Stomach smooth muscle (tissue), 2 donors: ENCODE results near the gene NEU1.
"Not testable (repeated sequence)": the region's sequence is repeated elsewhere in the genome, so short reads cannot be mapped to it uniquely, and the experiment has no call there.

Source experiments
- H3K27ac ChIP-seq: one replicate; pipeline ENCODE4 v1.7.0; 2013; ENCODE audit warnings: mild to moderate bottlenecking, low read length, inconsistent platforms
- H3K27me3 ChIP-seq, 2 donors: one replicate each; pipeline ENCODE4 v1.7.0; 2013; ENCODE audit warnings: low read length in 2 of 2; ENCODE audit not compliant: insufficient read depth in 2 of 2, control insufficient read depth in 1 of 2
- H3K36me3 ChIP-seq, 2 donors: one replicate each; pipeline ENCODE4 v1.7.0; 2013; ENCODE audit warnings: low read length in 2 of 2; ENCODE audit not compliant: control insufficient read depth in 2 of 2, insufficient read depth in 2 of 2
- H3K4me1 ChIP-seq: one replicate; pipeline ENCODE4 v1.7.0; 2013; ENCODE audit warnings: low read length; ENCODE audit not compliant: control insufficient read depth, insufficient read depth
- H3K4me3 ChIP-seq, 2 donors: one replicate each; pipeline ENCODE4 v1.7.0; 2013; ENCODE audit warnings: low read length in 2 of 2
- H3K9ac ChIP-seq, 2 donors: one replicate each; pipeline ENCODE4 v1.7.0; 2013; ENCODE audit warnings: low read length in 2 of 2, mild to moderate bottlenecking in 1 of 2
- H3K9me3 ChIP-seq, 2 donors: one replicate each; pipeline ENCODE4 v1.7.0; 2013; ENCODE audit warnings: low read length in 2 of 2; ENCODE audit not compliant: control insufficient read depth in 2 of 2
- donor health status: healthy.
- donor health status: Pancreatic carcinoma.

The NEU1 gene

DNA sequence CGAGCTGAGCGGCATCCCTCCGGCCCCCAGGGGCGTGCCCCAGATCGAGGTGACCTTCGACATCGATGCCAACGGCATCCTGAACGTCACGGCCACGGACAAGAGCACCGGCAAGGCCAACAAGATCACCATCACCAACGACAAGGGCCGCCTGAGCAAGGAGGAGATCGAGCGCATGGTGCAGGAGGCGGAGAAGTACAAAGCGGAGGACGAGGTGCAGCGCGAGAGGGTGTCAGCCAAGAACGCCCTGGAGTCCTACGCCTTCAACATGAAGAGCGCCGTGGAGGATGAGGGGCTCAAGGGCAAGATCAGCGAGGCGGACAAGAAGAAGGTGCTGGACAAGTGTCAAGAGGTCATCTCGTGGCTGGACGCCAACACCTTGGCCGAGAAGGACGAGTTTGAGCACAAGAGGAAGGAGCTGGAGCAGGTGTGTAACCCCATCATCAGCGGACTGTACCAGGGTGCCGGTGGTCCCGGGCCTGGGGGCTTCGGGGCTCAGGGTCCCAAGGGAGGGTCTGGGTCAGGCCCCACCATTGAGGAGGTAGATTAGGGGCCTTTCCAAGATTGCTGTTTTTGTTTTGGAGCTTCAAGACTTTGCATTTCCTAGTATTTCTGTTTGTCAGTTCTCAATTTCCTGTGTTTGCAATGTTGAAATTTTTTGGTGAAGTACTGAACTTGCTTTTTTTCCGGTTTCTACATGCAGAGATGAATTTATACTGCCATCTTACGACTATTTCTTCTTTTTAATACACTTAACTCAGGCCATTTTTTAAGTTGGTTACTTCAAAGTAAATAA is 45.3 kb downstream of the NEU1 start:
- H3K9ac ChIP-seq, H3K36me3 ChIP-seq, H3K27me3 ChIP-seq, H3K9me3 ChIP-seq: not testable (repeated sequence)
- H3K4me3 ChIP-seq: peak overlapping the region; percentile 71 to 80
- peaks cover 17% of the 10 kb centered on the region for H3K4me1 ChIP-seq
- H3K27ac ChIP-seq: peak overlapping the region; percentile 58

DNA sequence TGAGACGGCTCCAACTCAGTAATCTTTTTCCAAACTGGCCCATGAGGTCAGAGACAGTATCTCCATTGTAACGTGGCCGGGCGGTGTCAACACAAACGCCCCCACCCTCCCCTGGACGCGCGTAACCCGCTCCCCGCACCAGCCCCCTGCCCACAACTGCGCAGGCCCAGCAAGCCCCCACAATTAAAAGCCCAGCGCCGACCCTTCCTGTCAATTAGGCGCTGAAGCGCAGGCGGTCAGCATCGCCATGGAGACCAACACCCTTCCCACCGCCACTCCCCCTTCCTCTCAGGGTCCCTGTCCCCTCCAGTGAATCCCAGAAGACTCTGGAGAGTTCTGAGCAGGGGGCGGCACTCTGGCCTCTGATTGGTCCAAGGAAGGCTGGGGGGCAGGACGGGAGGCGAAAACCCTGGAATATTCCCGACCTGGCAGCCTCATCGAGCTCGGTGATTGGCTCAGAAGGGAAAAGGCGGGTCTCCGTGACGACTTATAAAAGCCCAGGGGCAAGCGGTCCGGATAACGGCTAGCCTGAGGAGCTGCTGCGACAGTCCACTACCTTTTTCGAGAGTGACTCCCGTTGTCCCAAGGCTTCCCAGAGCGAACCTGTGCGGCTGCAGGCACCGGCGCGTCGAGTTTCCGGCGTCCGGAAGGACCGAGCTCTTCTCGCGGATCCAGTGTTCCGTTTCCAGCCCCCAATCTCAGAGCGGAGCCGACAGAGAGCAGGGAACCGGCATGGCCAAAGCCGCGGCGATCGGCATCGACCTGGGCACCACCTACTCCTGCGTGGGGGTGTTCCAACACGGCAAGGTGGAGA is 47.4 kb downstream of the NEU1 start, which contains the start of the genes HSPA1A and HSPA1L:
Gene HSPA1A, plus strand, starts transcription at position 519 of the 814 bp plus-strand sequence. Its CDS starts 214 bp downstream, at position 733.
Gene HSPA1L, minus strand, starts transcription at position 259 of the 814 bp plus-strand sequence. CDS start 3,311 bp downstream, outside the sequence.
- peaks cover 0 to 4% of the 10 kb centered on the region in 2 donors for H3K9me3 ChIP-seq
- peak within 1 kb of the TSS; percentile 98 for H3K27ac ChIP-seq
- peak within 1 kb of the TSS; percentile 77 to 86 for H3K4me3 ChIP-seq
- H3K9ac ChIP-seq: peak within 1 kb of the TSS; percentile 82 to 87
- H3K4me1 ChIP-seq: peaks cover 7% of the 10 kb centered on the region
- H3K36me3 ChIP-seq: no peaks in the 10 kb centered on the region
- H3K27me3 ChIP-seq: no peaks in the 10 kb centered on the region

DNA sequence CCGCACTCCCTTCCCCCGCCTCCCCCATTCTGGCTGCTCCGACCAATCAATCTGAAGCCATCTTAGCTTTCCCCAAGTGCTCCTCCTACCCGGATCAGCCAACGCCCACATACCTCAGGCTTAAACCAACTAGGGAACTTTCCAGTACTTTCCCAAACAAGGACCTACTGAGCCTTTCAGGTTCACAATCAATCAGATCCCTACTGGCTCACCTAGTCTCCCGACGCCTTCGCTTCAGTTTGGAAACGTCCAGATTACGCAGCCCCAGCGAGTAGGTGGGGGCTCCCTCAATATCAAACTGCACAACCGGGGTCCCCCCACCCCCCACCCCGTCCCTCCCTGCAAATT is 48.0 kb downstream of the NEU1 start:
- peak overlapping the region; percentile 56 to 86 for H3K4me3 ChIP-seq
- no peaks in the 10 kb centered on the region for H3K27me3 ChIP-seq
- H3K4me1 ChIP-seq: peaks cover 7% of the 10 kb centered on the region
- peak overlapping the region; percentile 36 to 70 for H3K9ac ChIP-seq
- peaks cover 0 to 4% of the 10 kb centered on the region in 2 donors for H3K9me3 ChIP-seq
- no peaks in the 10 kb centered on the region for H3K36me3 ChIP-seq
- H3K27ac ChIP-seq: peak overlapping the region; percentile 98

DNA sequence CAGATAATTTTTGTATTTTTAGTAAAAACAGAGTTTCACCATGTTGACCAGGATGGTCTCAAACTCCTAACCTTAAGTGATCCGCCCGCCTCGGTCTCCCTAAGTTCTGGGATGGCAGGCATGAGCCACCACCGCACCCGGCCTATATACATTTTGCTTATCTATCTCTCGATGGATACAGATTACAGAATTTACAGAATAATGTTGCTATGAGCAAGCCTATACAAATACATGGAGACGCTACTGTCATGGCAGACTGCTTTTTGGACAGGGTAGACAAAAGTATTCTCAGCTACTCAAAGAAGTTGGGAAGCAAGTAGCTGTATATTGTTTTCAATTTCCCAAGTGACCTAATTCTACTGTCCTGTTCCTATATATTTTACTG is 49.2 kb downstream of the NEU1 start:
- Histone ChIP-seq H3K36me3 (no peaks in the 10 kb centered on the region), H3K27ac (peak overlapping the region; percentile 84), H3K4me3 (peak overlapping the region in 1 of 2 donors; percentile 44), H3K9me3 (peaks cover 0 to 4% of the 10 kb centered on the region in 2 donors), H3K4me1 (peaks cover 7% of the 10 kb centered on the region), H3K9ac (peak overlapping the region; percentile 69), H3K27me3 (no peaks in the 10 kb centered on the region)

DNA sequence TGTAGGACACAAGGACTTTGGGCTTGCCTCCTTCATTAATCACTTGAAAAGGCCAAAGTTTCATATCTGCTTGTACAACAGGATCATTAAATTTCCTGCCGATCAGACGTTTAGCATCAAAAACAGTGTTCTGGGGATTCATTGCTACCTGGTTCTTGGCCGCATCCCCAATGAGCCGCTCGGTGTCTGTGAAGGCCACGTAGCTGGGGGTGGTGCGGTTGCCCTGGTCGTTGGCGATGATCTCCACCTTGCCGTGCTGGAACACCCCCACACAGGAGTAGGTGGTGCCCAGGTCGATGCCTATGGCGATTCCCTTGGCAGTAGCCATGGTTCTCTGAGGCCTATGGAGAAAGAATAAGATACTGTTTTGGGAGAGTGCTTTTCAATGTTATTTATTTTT is 51.0 kb downstream of the NEU1 start:
- no peak overlapping the region for H3K4me3 ChIP-seq
- H3K4me1 ChIP-seq: peaks cover 8% of the 10 kb centered on the region
- H3K9me3 ChIP-seq: no peaks in the 10 kb centered on the region
- no peaks in the 10 kb centered on the region for H3K27me3 ChIP-seq
- no peaks in the 10 kb centered on the region for H3K36me3 ChIP-seq
- H3K27ac ChIP-seq: no peak overlapping the region
- H3K9ac ChIP-seq: no peak overlapping the region

DNA sequence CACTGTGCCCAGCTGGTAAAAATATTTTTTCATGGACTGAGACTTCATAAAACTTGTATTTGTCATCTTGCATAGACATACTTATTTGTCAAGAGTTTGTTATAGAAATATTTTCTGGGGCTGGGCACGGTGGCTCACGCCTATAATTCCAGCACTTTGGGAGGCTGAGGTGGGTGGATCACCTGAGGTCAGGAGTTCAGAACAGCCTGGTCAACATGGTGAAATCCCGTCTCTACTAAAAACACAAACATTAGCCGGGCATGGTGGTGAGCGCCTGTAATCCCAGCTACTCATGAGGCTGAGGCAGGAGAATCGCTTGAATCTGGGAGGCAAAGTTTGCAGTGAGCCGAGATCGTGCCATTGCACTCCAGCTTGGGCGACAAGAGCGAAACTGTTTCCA is 54.0 kb downstream of the NEU1 start:
- H3K9me3 ChIP-seq, H3K36me3 ChIP-seq, H3K27ac ChIP-seq, H3K4me3 ChIP-seq, H3K27me3 ChIP-seq, H3K9ac ChIP-seq: not testable (repeated sequence)
- peaks cover 12% of the 10 kb centered on the region for H3K4me1 ChIP-seq
